ENCODE results near the gene ID3. TPM values are rescaled to one million over a fixed set of nuclear protein-coding genes. Genes with fewer than 3 reads are reported as not detected.

The ID3 gene
- polyA plus RNA-seq, 4 donors = 78.1 to 157 (median 125) TPM

DNA sequence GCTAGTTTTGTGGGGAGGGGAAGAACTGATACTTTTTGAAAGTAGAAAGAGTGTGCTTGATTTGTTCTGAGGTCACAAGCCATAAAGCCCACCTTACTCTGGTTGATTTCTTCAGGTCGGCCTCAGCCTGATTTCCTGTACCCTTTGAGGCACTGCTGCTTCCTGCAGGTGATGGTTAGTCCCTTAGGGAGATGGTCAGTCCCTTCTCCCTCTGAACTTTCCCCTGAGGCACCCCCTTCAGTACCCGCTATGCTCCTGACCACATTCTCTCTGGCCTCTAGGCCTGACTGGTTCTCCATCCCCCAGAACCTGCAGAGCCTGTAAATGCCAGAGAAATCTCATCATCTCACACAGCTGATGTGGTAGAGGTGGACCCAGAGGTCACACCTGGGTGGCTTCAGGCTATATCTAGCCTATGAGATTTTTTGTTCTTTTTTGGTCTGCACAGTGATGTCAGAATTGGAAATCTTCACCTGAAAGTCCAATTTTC, 15.0 kb upstream of the ID3 start:
- H3K27ac ChIP-seq (ENCODE audit: low read depth in 1 of 3, low read length in 2 of 3) = no peak overlapping the region
- FAIRE-seq = no peak

DNA sequence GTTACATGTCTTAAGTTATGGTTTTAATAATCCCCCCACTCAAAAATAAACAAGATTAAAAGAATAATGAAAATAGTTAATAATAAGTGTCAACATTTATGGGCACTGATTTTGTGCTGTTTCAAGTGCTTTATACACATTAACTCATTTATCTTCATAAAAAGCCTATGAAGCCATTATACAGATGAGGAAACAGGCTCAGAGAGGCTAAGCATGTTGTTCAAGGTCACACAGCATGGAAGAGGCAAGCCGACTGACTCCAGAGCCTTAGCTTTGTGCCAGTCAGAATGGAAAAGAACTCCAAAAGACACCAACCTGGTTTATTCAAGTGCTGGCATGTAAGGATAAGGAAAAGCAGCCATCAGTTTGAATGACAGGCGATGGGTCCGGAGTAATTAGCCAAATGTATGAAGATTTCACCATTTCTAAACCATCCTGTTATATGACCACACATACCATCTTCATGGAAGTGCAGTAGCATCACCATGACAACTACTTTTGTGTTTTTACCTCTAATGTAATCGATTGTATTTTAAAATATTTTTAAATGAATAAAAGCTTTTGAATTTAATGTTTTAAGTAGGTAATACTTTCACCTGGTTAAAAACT, 14.4 kb upstream of the ID3 start:
- 65 to 75% (median 66%) methylated on average over 4 of the region's 4 CpGs for whole genome bisulfite sequencing, 3 donors
- Histone ChIP-seq H3K9me3 (ENCODE audit: control insufficient read depth in 2 of 2, insufficient read depth in 1 of 2, low read depth in 1 of 2, low read length in 1 of 2) (no peaks in the 10 kb centered on the region), H3K4me3 (ENCODE audit: low read depth in 1 of 3, low read length in 3 of 3) (no peak overlapping the region), H3K27me3 (ENCODE audit: control insufficient read depth in 3 of 3, insufficient read depth in 3 of 3, low read length in 3 of 3) (no peaks in the 10 kb centered on the region), H3K27ac (ENCODE audit: low read depth in 1 of 3, low read length in 2 of 3) (no peak overlapping the region), H3K36me3 (ENCODE audit: control insufficient read depth in 3 of 3, insufficient read depth in 2 of 3, low read depth in 1 of 3, low read length in 3 of 3) (no peaks in the 10 kb centered on the region), H3K4me1 (ENCODE audit: control insufficient read depth in 3 of 3, insufficient read depth in 2 of 3, low read depth in 1 of 3, low read length in 2 of 3) (peaks cover 6 to 20% (median 8%) of the 10 kb centered on the region in 3 donors)
- DNase-seq (no peak), FAIRE-seq (no peak)

More for the DNA sequence above, 15.0 kb upstream of the ID3 start:
- Histone ChIP-seq H3K27me3 (ENCODE audit: control insufficient read depth in 3 of 3, insufficient read depth in 3 of 3, low read length in 3 of 3) (no peaks in the 10 kb centered on the region), H3K4me3 (ENCODE audit: low read depth in 1 of 3, low read length in 3 of 3) (no peak overlapping the region), H3K9me3 (ENCODE audit: control insufficient read depth in 2 of 2, insufficient read depth in 1 of 2, low read depth in 1 of 2, low read length in 1 of 2) (no peaks in the 10 kb centered on the region), H3K4me1 (ENCODE audit: control insufficient read depth in 3 of 3, insufficient read depth in 2 of 3, low read depth in 1 of 3, low read length in 2 of 3) (peaks cover 6 to 16% (median 8%) of the 10 kb centered on the region in 3 donors), H3K36me3 (ENCODE audit: control insufficient read depth in 3 of 3, insufficient read depth in 2 of 3, low read depth in 1 of 3, low read length in 3 of 3) (no peaks in the 10 kb centered on the region)
- WGBS, 3 donors = 82 to 96% (median 82%) methylated on average over 2 of the region's 2 CpGs
- no peak for DNase-seq

DNA sequence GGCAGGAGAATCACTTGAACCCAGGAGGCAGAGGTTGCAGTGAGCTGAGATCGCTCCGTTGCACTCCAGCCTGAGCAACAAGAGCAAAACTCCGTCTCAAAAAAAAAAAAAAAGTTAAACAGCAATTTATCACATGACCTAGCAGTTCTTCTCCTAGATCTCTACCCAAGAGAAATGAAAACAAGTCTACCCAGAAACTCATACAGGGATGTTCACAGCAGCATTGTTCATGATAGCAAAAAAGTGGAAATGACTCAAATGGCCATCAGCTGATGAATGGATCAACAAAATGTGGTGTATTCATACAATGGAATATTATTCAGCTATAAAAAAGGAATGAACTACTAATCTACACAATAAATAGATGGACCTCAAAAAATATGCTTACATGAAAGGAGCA, 12.2 kb upstream of the ID3 start:
- no peak for DNase-seq

DNA sequence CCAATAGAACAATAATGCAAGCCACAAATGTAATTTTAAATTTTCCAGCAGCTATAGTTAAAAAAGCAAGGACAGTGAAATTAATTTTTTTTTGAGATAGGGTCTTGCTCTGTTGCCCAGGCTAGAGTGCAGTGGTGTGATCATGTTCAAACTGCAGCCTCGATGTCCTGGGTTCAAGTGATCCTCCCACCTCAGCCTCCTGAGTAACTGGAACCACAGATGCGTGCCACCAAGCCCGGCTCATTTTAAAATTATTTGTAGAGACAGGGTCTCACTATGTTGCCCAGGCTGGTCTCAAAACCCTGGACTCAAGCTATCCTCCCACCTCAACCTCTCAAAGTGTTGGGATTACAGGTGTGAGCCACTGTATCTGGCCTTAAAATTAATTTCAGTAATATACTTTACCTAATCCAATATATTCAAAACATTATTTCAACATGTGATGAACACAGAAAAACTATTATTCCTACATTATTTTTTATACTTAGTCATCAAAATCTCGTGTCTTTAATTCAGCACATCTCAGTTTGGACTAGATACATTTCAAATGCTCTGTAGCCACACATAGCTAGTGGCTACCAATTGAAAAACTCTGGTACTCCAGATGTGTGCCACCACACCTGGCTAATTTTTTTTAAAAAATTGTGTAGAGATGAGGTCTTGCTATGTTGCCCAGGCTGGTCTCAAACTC, 10.8 kb upstream of the ID3 start:
- no peak for FAIRE-seq
- 90 to 94% (median 94%) methylated on average over 4 of the region's 4 CpGs for WGBS, 3 donors
- H3K27ac ChIP-seq (ENCODE audit: low read depth in 1 of 3, low read length in 2 of 3) = no peak overlapping the region
- H3K9me3 ChIP-seq (ENCODE audit: control insufficient read depth in 2 of 2, insufficient read depth in 1 of 2, low read depth in 1 of 2, low read length in 1 of 2) = no peaks in the 10 kb centered on the region
- no peak for DNase-seq
- H3K4me1 ChIP-seq (ENCODE audit: control insufficient read depth in 3 of 3, insufficient read depth in 2 of 3, low read depth in 1 of 3, low read length in 2 of 3) = peaks cover 0 to 7% (median 0%) of the 10 kb centered on the region in 3 donors
- H3K27me3 ChIP-seq (ENCODE audit: control insufficient read depth in 3 of 3, insufficient read depth in 3 of 3, low read length in 3 of 3) = no peaks in the 10 kb centered on the region
- H3K4me3 ChIP-seq (ENCODE audit: low read depth in 1 of 3, low read length in 3 of 3) = no peak overlapping the region
- H3K36me3 ChIP-seq (ENCODE audit: control insufficient read depth in 3 of 3, insufficient read depth in 2 of 3, low read depth in 1 of 3, low read length in 3 of 3) = no peaks in the 10 kb centered on the region

More for the DNA sequence above, 12.2 kb upstream of the ID3 start:
- Histone ChIP-seq H3K4me1 (ENCODE audit: control insufficient read depth in 3 of 3, insufficient read depth in 2 of 3, low read depth in 1 of 3, low read length in 2 of 3) (peaks cover 0 to 7% (median 2%) of the 10 kb centered on the region in 3 donors), H3K27ac (ENCODE audit: low read depth in 1 of 3, low read length in 2 of 3) (no peak overlapping the region), H3K4me3 (ENCODE audit: low read depth in 1 of 3, low read length in 3 of 3) (no peak overlapping the region), H3K9me3 (ENCODE audit: control insufficient read depth in 2 of 2, insufficient read depth in 1 of 2, low read depth in 1 of 2, low read length in 1 of 2) (no peaks in the 10 kb centered on the region), H3K27me3 (ENCODE audit: control insufficient read depth in 3 of 3, insufficient read depth in 3 of 3, low read length in 3 of 3) (no peaks in the 10 kb centered on the region), H3K36me3 (ENCODE audit: control insufficient read depth in 3 of 3, insufficient read depth in 2 of 3, low read depth in 1 of 3, low read length in 3 of 3) (no peaks in the 10 kb centered on the region)
- 75 to 77% (median 75%) methylated on average over 3 of the region's 3 CpGs for WGBS, 3 donors
- no peak for FAIRE-seq

DNA sequence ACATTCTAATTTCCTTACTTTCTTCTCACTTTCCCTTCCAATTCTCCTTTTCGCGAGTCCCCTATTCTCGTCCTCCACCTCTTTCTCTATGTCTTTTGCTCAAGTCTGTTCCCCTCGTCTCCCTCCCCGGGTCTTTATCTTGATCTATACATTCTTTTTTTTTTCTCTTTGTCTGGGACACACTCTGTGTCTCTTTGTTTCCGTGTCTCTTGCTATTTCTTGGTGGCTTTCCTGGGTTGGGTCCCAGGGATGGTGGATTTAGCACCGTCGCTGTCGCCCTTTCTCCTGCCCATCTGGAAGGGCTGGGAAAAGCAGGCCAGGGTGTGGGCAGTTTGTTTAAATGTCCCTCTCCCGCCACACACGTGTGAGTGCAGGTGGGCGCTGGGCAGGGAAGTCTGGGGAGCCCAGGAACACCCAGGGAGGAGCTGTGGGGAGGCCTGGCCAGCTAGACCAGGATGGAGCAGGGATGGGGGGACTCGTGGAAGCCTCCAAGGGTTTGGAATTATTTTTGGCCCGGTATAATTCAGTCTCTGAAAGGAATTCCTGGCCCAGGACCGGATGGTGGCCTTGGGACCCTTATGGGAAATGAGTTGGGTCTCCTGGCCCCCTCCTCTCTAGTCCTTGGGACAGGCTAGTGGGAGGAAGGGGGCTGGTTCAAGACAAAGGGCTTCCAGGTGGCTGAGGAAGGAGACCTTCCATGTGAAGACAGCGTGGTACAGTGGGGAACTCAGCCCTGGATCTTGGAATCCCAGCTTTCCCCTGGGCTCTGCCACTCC, 9.5 kb upstream of the ID3 start:
- 41 to 47% (median 44%) methylated on average over 16 of the region's 16 CpGs for WGBS, 3 donors

DNA sequence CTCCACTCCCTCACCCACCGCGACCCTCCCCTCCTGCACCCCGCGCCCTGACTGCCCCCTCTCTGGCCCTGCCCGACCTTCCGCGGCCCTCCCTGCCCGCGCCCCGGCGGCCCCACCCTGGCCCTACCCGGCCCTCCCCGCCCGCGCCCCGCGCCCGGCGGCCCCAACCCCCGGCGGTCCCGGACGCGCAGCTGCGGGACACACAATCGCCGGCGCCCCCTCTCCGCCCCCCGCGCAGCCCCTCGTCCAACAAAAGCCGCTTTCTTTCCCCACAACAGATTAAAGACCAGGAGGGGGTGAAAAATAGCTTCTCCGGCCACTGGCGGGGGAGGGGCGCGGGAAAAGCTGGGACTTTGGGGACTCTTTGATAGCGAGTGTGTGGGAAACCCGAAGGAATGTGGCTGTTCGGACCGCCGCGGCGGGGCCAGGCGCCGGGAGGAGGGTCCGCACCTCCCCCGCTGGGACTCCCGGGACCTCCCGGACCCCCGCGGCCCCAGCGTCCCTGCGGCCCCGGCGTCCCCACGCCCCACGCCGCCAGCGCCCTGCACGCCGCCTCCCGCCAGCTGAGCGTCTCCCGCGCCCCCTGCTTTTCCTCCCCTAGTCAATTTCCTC, 8.8 kb upstream of the ID3 start:
- Histone ChIP-seq H3K9me3 (ENCODE audit: control insufficient read depth in 2 of 2, insufficient read depth in 1 of 2, low read depth in 1 of 2, low read length in 1 of 2) (no peaks in the 10 kb centered on the region), H3K4me3 (ENCODE audit: low read depth in 1 of 3, low read length in 3 of 3) (peak overlapping the region; percentile 28 to 55 (median 53)), H3K4me1 (ENCODE audit: control insufficient read depth in 3 of 3, insufficient read depth in 2 of 3, low read depth in 1 of 3, low read length in 2 of 3) (peaks cover 0 to 22% (median 2%) of the 10 kb centered on the region in 3 donors), H3K27ac (ENCODE audit: low read depth in 1 of 3, low read length in 2 of 3) (peak overlapping the region; percentile 15 to 60 (median 59)), H3K36me3 (ENCODE audit: control insufficient read depth in 3 of 3, insufficient read depth in 2 of 3, low read depth in 1 of 3, low read length in 3 of 3) (no peaks in the 10 kb centered on the region), H3K27me3 (ENCODE audit: control insufficient read depth in 3 of 3, insufficient read depth in 3 of 3, low read length in 3 of 3) (no peaks in the 10 kb centered on the region)
- peak in 1 of 2 donors; percentile 60 for DNase-seq
- WGBS, 3 donors = 1% methylated on average over 32 to 66 of the region's 66 CpGs
- FAIRE-seq = no peak

More for the DNA sequence above, 9.5 kb upstream of the ID3 start:
- H3K27me3 ChIP-seq (ENCODE audit: control insufficient read depth in 3 of 3, insufficient read depth in 3 of 3, low read length in 3 of 3) = no peaks in the 10 kb centered on the region
- no peaks in the 10 kb centered on the region for H3K36me3 ChIP-seq (ENCODE audit: control insufficient read depth in 3 of 3, insufficient read depth in 2 of 3, low read depth in 1 of 3, low read length in 3 of 3)
- peak overlapping the region; percentile 15 to 60 (median 23) for H3K27ac ChIP-seq (ENCODE audit: low read depth in 1 of 3, low read length in 2 of 3)
- FAIRE-seq (no peak), DNase-seq (peak in 1 of 2 donors; percentile 50)
- peaks cover 0 to 18% (median 2%) of the 10 kb centered on the region in 3 donors for H3K4me1 ChIP-seq (ENCODE audit: control insufficient read depth in 3 of 3, insufficient read depth in 2 of 3, low read depth in 1 of 3, low read length in 2 of 3)
- H3K9me3 ChIP-seq (ENCODE audit: control insufficient read depth in 2 of 2, insufficient read depth in 1 of 2, low read depth in 1 of 2, low read length in 1 of 2) = no peaks in the 10 kb centered on the region
- H3K4me3 ChIP-seq (ENCODE audit: low read depth in 1 of 3, low read length in 3 of 3) = peak overlapping the region; percentile 28 to 55 (median 53)

DNA sequence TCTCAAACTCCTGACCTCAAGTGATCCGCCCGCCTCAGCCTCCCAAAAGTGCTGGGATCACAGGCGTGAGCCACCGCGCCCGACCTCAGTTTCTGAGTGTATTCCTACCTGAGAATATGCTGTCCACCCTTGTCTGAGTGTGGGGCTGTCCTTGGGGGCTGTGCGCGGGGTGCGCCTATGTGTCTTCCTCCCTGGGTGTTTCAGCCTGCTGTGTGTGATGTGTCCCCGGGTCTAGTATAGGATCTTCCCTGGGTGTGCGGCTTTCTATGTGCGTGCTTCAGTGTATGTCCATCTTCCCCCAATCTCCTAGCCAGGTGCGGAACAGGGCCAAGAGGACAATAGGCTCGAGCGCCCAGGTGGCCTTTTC, 8.3 kb upstream of the ID3 start:
- Histone ChIP-seq H3K9me3 (ENCODE audit: control insufficient read depth in 2 of 2, insufficient read depth in 1 of 2, low read depth in 1 of 2, low read length in 1 of 2) (no peaks in the 10 kb centered on the region), H3K36me3 (ENCODE audit: control insufficient read depth in 3 of 3, insufficient read depth in 2 of 3, low read depth in 1 of 3, low read length in 3 of 3) (no peaks in the 10 kb centered on the region), H3K4me1 (ENCODE audit: control insufficient read depth in 3 of 3, insufficient read depth in 2 of 3, low read depth in 1 of 3, low read length in 2 of 3) (peaks cover 0 to 27% (median 2%) of the 10 kb centered on the region in 3 donors), H3K27ac (ENCODE audit: low read depth in 1 of 3, low read length in 2 of 3) (peak overlapping the region in 2 of 3 donors; percentile 26 to 59), H3K27me3 (ENCODE audit: control insufficient read depth in 3 of 3, insufficient read depth in 3 of 3, low read length in 3 of 3) (no peaks in the 10 kb centered on the region), H3K4me3 (ENCODE audit: low read depth in 1 of 3, low read length in 3 of 3) (peak overlapping the region; percentile 28 to 55 (median 53))
- DNase-seq (no peak), FAIRE-seq (no peak)
- WGBS, 3 donors = 63 to 71% (median 63%) methylated on average over 13 to 15 of the region's 15 CpGs

DNA sequence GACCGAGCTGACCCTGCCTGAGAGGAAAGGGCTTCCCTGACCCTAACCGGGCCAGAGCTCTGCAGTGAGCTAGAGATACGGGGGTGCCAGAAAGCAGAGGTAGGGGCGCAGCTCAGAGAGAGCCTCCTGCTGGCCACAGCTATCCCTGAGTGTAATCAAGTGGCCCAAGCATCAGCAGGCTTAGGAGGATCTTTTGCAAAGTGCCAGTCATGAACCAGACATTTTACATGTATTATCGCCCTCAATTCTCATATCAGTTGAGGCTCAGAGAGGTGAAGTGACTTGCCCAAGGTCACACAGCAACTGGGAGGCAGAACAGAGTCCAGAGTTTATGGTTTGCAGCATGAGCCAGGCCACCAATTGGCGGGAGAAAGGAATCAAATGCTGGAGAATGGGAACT, 7.0 kb upstream of the ID3 start:
- H3K4me3 ChIP-seq (ENCODE audit: low read depth in 1 of 3, low read length in 3 of 3) = no peak overlapping the region
- no peak for FAIRE-seq
- no peaks in the 10 kb centered on the region for H3K9me3 ChIP-seq (ENCODE audit: control insufficient read depth in 2 of 2, insufficient read depth in 1 of 2, low read depth in 1 of 2, low read length in 1 of 2)
- no peak overlapping the region for H3K27ac ChIP-seq (ENCODE audit: low read depth in 1 of 3, low read length in 2 of 3)
- no peak for DNase-seq
- WGBS, 3 donors = 78 to 92% (median 86%) methylated on average over 6 of the region's 6 CpGs
- H3K27me3 ChIP-seq (ENCODE audit: control insufficient read depth in 3 of 3, insufficient read depth in 3 of 3, low read length in 3 of 3) = no peaks in the 10 kb centered on the region
- peaks cover 2 to 39% (median 5%) of the 10 kb centered on the region in 3 donors for H3K4me1 ChIP-seq (ENCODE audit: control insufficient read depth in 3 of 3, insufficient read depth in 2 of 3, low read depth in 1 of 3, low read length in 2 of 3)
- no peaks in the 10 kb centered on the region for H3K36me3 ChIP-seq (ENCODE audit: control insufficient read depth in 3 of 3, insufficient read depth in 2 of 3, low read depth in 1 of 3, low read length in 3 of 3)

All from small intestine (tissue), 7 donors.